ENCODE data around the gene KCNQ4. TPM values are rescaled to one million over a fixed set of nuclear protein-coding genes. Genes with fewer than 3 reads are reported as not detected.

The KCNQ4 gene
- total RNA-seq, 6 experiments from 2014 or later: 0.05 TPM; not detected in 5

- H3K4me1 Mint-ChIP-seq (ENCODE audit: low read depth): peaks cover 19% of the 10 kb centered on the region
- no peak for TF ChIP-seq CTCF (IDR thresholded peaks at IDR 0.05)
- H3K27ac Mint-ChIP-seq: no peak overlapping the region
- no peak for DNase-seq
- H3K27me3 Mint-ChIP-seq (ENCODE audit: insufficient read depth): peaks cover 16% of the 10 kb centered on the region
- H3K9me3 Mint-ChIP-seq: no peaks in the 10 kb centered on the region
- no peaks in the 10 kb centered on the region for H3K36me3 Mint-ChIP-seq (ENCODE audit: low read depth)
- H3K4me3 Mint-ChIP-seq: no peak overlapping the region
Observed at GRCh38 chr1:40822890-40823289, 39.3 kb downstream of the KCNQ4 start.

GRCh38 chr1:40823345-40823744 lies 39.8 kb downstream of the KCNQ4 start:
- Mint-ChIP-seq H3K36me3 (ENCODE audit: low read depth) (no peaks in the 10 kb centered on the region), H3K27me3 (ENCODE audit: insufficient read depth) (peaks cover 13% of the 10 kb centered on the region), H3K9me3 (no peaks in the 10 kb centered on the region), H3K27ac (no peak overlapping the region), H3K4me3 (no peak overlapping the region), H3K4me1 (ENCODE audit: low read depth) (peaks cover 19% of the 10 kb centered on the region)
- no peak for DNase-seq
- no peak for TF ChIP-seq CTCF (IDR thresholded peaks at IDR 0.05)

DNA sequence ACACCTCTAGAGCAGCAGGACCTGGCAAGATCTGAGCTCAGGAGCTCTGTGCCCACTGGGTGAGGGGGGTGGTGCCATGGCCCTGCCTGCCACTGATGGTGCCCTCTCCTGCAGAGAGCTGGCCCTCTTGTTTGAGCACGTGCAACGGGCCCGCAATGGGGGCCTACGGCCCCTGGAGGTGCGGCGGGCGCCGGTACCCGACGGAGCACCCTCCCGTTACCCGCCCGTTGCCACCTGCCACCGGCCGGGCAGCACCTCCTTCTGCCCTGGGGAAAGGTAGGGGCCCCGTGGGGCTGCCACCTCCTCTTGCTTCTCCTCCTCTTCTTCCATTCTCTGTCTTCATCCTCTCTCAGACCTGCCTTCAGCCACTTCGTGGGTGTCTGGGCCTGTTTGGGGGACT lies 40.4 kb downstream of the KCNQ4 start:
- Mint-ChIP-seq H3K27ac (no peak overlapping the region), H3K27me3 (ENCODE audit: insufficient read depth) (peaks cover 15% of the 10 kb centered on the region), H3K4me1 (ENCODE audit: low read depth) (peaks cover 19% of the 10 kb centered on the region), H3K36me3 (ENCODE audit: low read depth) (no peaks in the 10 kb centered on the region), H3K4me3 (no peak overlapping the region), H3K9me3 (no peaks in the 10 kb centered on the region)
- no peak for DNase-seq
- no peak for TF ChIP-seq CTCF (IDR thresholded peaks at IDR 0.05)

- peaks cover 19% of the 10 kb centered on the region for H3K4me1 Mint-ChIP-seq (ENCODE audit: low read depth)
- peak overlapping the region; percentile 36; the same call in 1 of the 2 replicates for H3K27ac Mint-ChIP-seq
- H3K36me3 Mint-ChIP-seq (ENCODE audit: low read depth): no peaks in the 10 kb centered on the region
- H3K27me3 Mint-ChIP-seq (ENCODE audit: insufficient read depth): peaks cover 20% of the 10 kb centered on the region
- no peaks in the 10 kb centered on the region for H3K9me3 Mint-ChIP-seq
- DNase-seq: peak; percentile 39
- no peak overlapping the region for H3K4me3 Mint-ChIP-seq
- TF ChIP-seq CTCF (IDR thresholded peaks at IDR 0.05): no peak
Observed at GRCh38 chr1:40824591-40825434, 41.2 kb downstream of the KCNQ4 start.

DNA sequence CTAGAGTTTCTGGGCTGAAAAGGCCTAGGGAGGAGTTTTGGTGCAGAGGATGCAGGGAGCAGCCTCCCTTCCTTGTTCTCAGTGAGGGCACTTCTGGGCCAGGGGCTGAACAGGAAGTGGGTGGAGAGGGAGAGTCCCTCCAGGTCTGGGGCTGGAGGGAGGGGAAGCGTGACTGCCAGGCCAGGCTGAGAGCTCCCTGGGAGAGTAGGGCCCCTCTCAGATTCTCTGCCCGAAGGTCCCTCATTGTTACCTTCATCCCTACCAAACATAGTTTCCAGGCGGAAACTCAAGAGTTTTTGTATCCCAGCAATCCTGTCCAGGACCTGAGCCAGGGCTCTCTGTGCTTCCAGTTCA lies 41.8 kb downstream of the KCNQ4 start:
- DNase-seq: no peak
- peaks cover 19% of the 10 kb centered on the region for H3K4me1 Mint-ChIP-seq (ENCODE audit: low read depth)

More for the DNA sequence above, 41.8 kb downstream of the KCNQ4 start:
- peaks cover 21% of the 10 kb centered on the region for H3K27me3 Mint-ChIP-seq (ENCODE audit: insufficient read depth)
- no peak overlapping the region for H3K4me3 Mint-ChIP-seq
- H3K36me3 Mint-ChIP-seq (ENCODE audit: low read depth): no peaks in the 10 kb centered on the region
- no peak for TF ChIP-seq CTCF (IDR thresholded peaks at IDR 0.05)
- peak overlapping the region; percentile 36; the same call in 1 of the 2 replicates for H3K27ac Mint-ChIP-seq
- H3K9me3 Mint-ChIP-seq: no peaks in the 10 kb centered on the region
